ENCODE results near the gene RFX3. TPM values are rescaled to one million over a fixed set of nuclear protein-coding genes. Genes with fewer than 3 reads are reported as not detected.

Gene RFX3
- total RNA-seq, 1 donor from 2014 or later: 12.8 TPM

DNA sequence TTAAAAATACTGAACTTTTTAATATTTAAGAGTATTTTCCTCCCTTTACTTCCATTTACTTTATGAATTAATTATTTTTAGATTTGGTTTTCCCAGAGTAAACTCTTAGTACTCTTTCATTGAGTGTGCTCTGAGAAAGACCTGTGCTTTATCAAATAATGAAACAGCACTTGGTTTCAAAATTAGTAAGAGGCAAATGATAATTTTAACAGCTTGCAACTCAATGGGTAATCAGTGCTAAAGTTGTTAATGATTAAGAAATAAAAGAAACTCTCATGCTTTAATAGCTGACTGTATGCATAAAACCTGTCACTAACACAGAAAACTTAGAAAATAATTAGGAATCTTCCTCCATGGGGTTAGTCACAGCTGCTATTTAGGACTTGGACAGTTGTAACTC lies 244.4 kb downstream of the RFX3 start:
- peaks cover 4% of the 10 kb centered on the region for H3K9me3 Mint-ChIP-seq
- H3K27me3 Mint-ChIP-seq: no peaks in the 10 kb centered on the region
- H3K36me3 Mint-ChIP-seq (ENCODE audit: low read depth): peaks cover 7% of the 10 kb centered on the region
- H3K4me1 Mint-ChIP-seq: no peaks in the 10 kb centered on the region
- no peak for DNase-seq
- no peak overlapping the region for H3K4me3 Mint-ChIP-seq
- intact Hi-C loops (cut with micrococcal nuclease): no loop called here
- H3K27ac Mint-ChIP-seq: no peak overlapping the region

DNA sequence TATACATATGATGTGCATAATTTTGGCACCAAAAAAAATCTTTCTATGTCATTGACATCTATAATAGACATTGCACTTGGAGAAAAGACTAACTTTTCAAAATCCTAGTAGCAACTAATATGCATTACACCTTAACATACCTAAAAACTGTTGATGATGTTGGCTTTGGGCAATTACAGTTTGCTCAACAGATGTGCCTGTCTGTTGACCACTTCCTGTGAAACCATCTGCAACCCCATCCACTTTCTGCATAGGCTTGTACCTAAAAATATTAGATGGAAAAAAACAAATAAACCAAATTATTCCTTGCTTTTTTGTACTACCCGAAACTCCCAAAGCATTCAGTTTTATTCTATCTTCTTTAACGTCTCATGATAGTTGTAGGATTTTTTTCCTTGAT lies 248.6 kb downstream of the RFX3 start:
- no peak overlapping the region for H3K27ac Mint-ChIP-seq
- no peaks in the 10 kb centered on the region for H3K4me1 Mint-ChIP-seq
- H3K4me3 Mint-ChIP-seq: no peak overlapping the region
- peaks cover 4% of the 10 kb centered on the region for H3K9me3 Mint-ChIP-seq
- no peaks in the 10 kb centered on the region for H3K27me3 Mint-ChIP-seq
- intact Hi-C loops (cut with micrococcal nuclease): no loop called here
- no peak for DNase-seq
- peaks cover 5% of the 10 kb centered on the region for H3K36me3 Mint-ChIP-seq (ENCODE audit: low read depth)

GRCh38 chr9:3271581-3271980 lies 254.2 kb downstream of the RFX3 start:
- Mint-ChIP-seq H3K4me1 (no peaks in the 10 kb centered on the region), H3K9me3 (peaks cover 4% of the 10 kb centered on the region), H3K27ac (no peak overlapping the region), H3K4me3 (no peak overlapping the region), H3K27me3 (no peaks in the 10 kb centered on the region), H3K36me3 (ENCODE audit: low read depth) (peaks cover 11% of the 10 kb centered on the region)
- DNase-seq: no peak
- intact Hi-C loops (cut with micrococcal nuclease): no loop called here

GRCh38 chr9:3271157-3271556 lies 254.6 kb downstream of the RFX3 start:
- intact Hi-C loops (cut with micrococcal nuclease): no loop called here
- peaks cover 11% of the 10 kb centered on the region for H3K36me3 Mint-ChIP-seq (ENCODE audit: low read depth)
- H3K9me3 Mint-ChIP-seq: peaks cover 4% of the 10 kb centered on the region
- no peaks in the 10 kb centered on the region for H3K27me3 Mint-ChIP-seq
- H3K27ac Mint-ChIP-seq: no peak overlapping the region
- H3K4me1 Mint-ChIP-seq: no peaks in the 10 kb centered on the region
- no peak for DNase-seq
- no peak overlapping the region for H3K4me3 Mint-ChIP-seq

GRCh38 chr9:3268223-3268622 lies 257.6 kb downstream of the RFX3 start:
- H3K9me3 Mint-ChIP-seq: peaks cover 4% of the 10 kb centered on the region
- peaks cover 9% of the 10 kb centered on the region for H3K36me3 Mint-ChIP-seq (ENCODE audit: low read depth)
- no peaks in the 10 kb centered on the region for H3K4me1 Mint-ChIP-seq
- no peaks in the 10 kb centered on the region for H3K27me3 Mint-ChIP-seq
- no peak for DNase-seq
- intact Hi-C loops (cut with micrococcal nuclease): no loop called here
- H3K27ac Mint-ChIP-seq: no peak overlapping the region
- H3K4me3 Mint-ChIP-seq: no peak overlapping the region

DNA sequence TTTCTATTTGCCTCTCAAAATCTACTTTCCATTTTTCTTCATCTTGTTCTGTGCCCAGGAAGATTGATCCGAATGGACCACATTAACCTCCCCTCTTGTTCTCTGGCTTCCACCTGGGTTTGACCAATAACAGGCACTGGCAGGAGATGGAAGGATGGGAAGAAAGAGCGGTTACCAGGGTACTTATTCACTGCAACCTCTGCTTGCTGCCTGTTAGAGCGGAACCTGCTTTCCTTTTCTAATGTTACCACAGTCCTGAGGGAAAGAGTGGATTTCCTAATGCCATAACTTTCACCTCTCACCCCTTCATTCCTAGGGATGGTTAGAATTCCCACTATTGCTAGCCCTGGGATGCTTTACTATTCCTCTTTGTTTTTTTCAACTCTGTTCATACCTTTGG lies 262.1 kb downstream of the RFX3 start:
- intact Hi-C loops (cut with micrococcal nuclease): no loop called here
- H3K4me1 Mint-ChIP-seq: no peaks in the 10 kb centered on the region
- H3K36me3 Mint-ChIP-seq (ENCODE audit: low read depth): peaks cover under 1% of the 10 kb centered on the region
- no peak for DNase-seq
- no peaks in the 10 kb centered on the region for H3K9me3 Mint-ChIP-seq
- H3K4me3 Mint-ChIP-seq: no peak overlapping the region
- no peak overlapping the region for H3K27ac Mint-ChIP-seq
- H3K27me3 Mint-ChIP-seq: no peaks in the 10 kb centered on the region

DNA sequence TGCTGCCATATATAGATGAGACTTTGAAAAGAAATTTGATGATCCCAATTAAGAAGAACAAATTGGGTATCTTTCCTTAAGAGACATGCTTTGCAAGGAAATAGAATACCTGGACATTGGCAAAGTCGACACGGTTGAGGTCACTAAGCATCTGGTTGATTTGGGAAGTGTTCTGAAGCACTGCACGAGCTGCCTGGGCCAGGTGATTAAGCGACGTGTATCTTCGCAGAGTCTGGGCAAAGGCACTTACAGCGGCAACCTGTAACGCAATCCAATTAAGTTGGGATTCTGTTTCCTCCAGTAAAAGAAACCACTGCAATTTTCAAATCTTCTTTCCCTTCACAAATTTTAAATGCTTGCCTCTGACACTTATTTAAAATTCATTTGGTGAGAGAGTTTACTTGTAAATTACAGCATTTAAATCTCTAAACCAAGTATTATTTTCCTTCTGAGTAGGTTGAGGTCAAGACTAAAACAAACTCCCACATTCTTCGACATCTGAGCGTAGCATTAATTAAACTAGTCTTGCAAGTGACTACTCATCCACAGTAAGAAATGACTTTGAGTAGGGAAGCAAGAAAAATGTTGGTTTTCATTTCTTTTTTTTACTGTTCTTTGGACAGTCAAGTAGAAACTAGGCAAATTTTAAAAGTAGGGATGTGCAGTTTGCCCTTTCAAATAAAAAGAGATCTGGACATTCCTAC lies 262.8 kb downstream of the RFX3 start:
- no peaks in the 10 kb centered on the region for H3K27me3 Mint-ChIP-seq
- H3K36me3 Mint-ChIP-seq (ENCODE audit: low read depth): no peaks in the 10 kb centered on the region
- intact Hi-C loops (cut with micrococcal nuclease): no loop called here
- H3K9me3 Mint-ChIP-seq: no peaks in the 10 kb centered on the region
- H3K4me3 Mint-ChIP-seq: no peak overlapping the region
- no peak overlapping the region for H3K27ac Mint-ChIP-seq
- H3K4me1 Mint-ChIP-seq: no peaks in the 10 kb centered on the region
- DNase-seq: no peak

GRCh38 chr9:3261484-3261883 lies 264.3 kb downstream of the RFX3 start:
- no peak for DNase-seq
- Mint-ChIP-seq H3K4me3 (no peak overlapping the region), H3K27ac (no peak overlapping the region), H3K4me1 (peaks cover 3% of the 10 kb centered on the region), H3K9me3 (no peaks in the 10 kb centered on the region), H3K27me3 (no peaks in the 10 kb centered on the region), H3K36me3 (ENCODE audit: low read depth) (peaks cover under 1% of the 10 kb centered on the region)
- intact Hi-C loops (cut with micrococcal nuclease): no loop called here

- intact Hi-C loops (cut with micrococcal nuclease): no loop called here
- Mint-ChIP-seq H3K27ac (no peak overlapping the region), H3K4me3 (no peak overlapping the region), H3K36me3 (ENCODE audit: low read depth) (peaks cover 8% of the 10 kb centered on the region), H3K27me3 (no peaks in the 10 kb centered on the region), H3K4me1 (peaks cover 3% of the 10 kb centered on the region), H3K9me3 (no peaks in the 10 kb centered on the region)
- DNase-seq: no peak
Measured at GRCh38 chr9:3256571-3257330, 269.1 kb downstream of the RFX3 start.

DNA sequence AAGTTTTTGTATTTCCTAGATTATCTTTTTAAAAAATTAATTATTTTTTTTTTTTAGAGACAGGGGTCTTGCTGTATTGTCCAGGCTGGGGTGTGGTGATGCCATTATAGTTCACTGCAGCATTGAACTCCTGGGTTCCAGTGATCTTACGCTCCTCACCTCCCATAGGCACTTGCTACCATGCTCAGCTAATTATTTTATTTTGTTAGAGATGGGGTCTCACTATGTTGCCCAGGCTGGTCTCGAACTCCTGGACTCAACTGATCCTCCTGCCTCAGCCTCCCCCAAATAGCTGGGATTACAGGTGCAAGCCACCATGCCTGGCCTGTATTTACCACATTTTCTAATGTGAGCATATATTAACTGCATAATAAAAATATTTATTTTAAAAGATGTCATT lies 274.5 kb downstream of the RFX3 start:
- no peak for DNase-seq
- H3K9me3 Mint-ChIP-seq: no peaks in the 10 kb centered on the region
- no peaks in the 10 kb centered on the region for H3K4me1 Mint-ChIP-seq
- H3K36me3 Mint-ChIP-seq (ENCODE audit: low read depth): peaks cover 5% of the 10 kb centered on the region
- H3K27ac Mint-ChIP-seq: no peak overlapping the region
- H3K4me3 Mint-ChIP-seq: no peak overlapping the region
- intact Hi-C loops (cut with micrococcal nuclease): no loop called here
- no peaks in the 10 kb centered on the region for H3K27me3 Mint-ChIP-seq

- intact Hi-C loops (cut with micrococcal nuclease): no loop called here
- no peaks in the 10 kb centered on the region for H3K9me3 Mint-ChIP-seq
- H3K4me3 Mint-ChIP-seq: no peak overlapping the region
- no peak for DNase-seq
- H3K36me3 Mint-ChIP-seq (ENCODE audit: low read depth): peaks cover 5% of the 10 kb centered on the region
- no peak overlapping the region for H3K27ac Mint-ChIP-seq
- no peaks in the 10 kb centered on the region for H3K27me3 Mint-ChIP-seq
- no peaks in the 10 kb centered on the region for H3K4me1 Mint-ChIP-seq
Measured at GRCh38 chr9:3250741-3251140, 275.1 kb downstream of the RFX3 start.

GRCh38 chr9:3247211-3247610 lies 278.6 kb downstream of the RFX3 start:
- intact Hi-C loops (cut with micrococcal nuclease): no loop called here
- Mint-ChIP-seq H3K9me3 (no peaks in the 10 kb centered on the region), H3K27ac (no peak overlapping the region), H3K4me1 (no peaks in the 10 kb centered on the region), H3K36me3 (ENCODE audit: low read depth) (no peaks in the 10 kb centered on the region), H3K4me3 (no peak overlapping the region), H3K27me3 (no peaks in the 10 kb centered on the region)
- DNase-seq: no peak

- H3K27me3 Mint-ChIP-seq: no peaks in the 10 kb centered on the region
- H3K9me3 Mint-ChIP-seq: no peaks in the 10 kb centered on the region
- no peaks in the 10 kb centered on the region for H3K36me3 Mint-ChIP-seq (ENCODE audit: low read depth)
- no peak for DNase-seq
- intact Hi-C loops (cut with micrococcal nuclease): no loop called here
- H3K4me1 Mint-ChIP-seq: peaks cover 4% of the 10 kb centered on the region
- H3K4me3 Mint-ChIP-seq: no peak overlapping the region
- H3K27ac Mint-ChIP-seq: no peak overlapping the region
Measured at GRCh38 chr9:3246241-3246640, 279.6 kb downstream of the RFX3 start.

DNA sequence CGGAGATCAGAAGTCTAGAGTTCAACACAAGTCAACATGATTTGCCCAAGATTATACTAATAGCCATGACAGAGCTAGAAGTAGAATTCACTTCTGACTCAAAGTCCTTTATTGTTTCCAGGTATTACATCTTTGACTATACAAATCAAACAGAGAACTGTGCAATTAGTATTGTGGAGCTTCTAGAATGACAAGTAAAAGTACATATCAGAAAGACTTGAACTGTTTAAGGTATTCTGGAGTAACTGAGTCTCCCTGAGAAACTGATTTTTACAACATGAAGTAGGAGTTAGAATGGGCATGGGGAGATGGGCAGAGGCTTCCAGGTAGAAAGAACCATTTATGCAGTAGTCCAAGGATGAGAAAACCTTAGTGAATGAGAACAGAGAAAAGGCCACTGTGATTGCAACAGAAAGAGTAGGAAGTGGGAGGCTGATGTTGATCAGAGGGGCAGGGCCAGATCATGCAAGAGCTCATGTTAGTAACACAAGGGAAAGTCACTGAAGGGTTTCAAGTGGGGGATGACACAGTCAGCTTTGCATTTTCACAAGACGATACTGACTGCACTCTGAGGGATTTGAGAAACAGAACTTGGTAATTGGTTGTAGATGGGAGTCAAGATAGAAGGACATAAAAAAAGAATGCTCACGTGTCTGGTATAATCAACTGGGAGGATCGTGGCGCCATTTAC lies 280.7 kb downstream of the RFX3 start:
- no peak overlapping the region for H3K4me3 Mint-ChIP-seq
- no peaks in the 10 kb centered on the region for H3K27me3 Mint-ChIP-seq
- peaks cover 4% of the 10 kb centered on the region for H3K4me1 Mint-ChIP-seq
- intact Hi-C loops (cut with micrococcal nuclease): no loop called here
- H3K36me3 Mint-ChIP-seq (ENCODE audit: low read depth): no peaks in the 10 kb centered on the region
- H3K27ac Mint-ChIP-seq: no peak overlapping the region
- DNase-seq: no peak
- no peaks in the 10 kb centered on the region for H3K9me3 Mint-ChIP-seq

Data from activated CD4-positive, alpha-beta T cell treated with anti-CD3 and anti-CD28 coated beads, Interleukin-2, amount 10 ng/mL, durations not matched to agents 24 days and 14 days (primary cell).